Skeletal muscle cell (primary cell): ENCODE results near the gene TMEM158.

ENCODE experiments used
- DNase-seq: peaks from one replicate; pipeline ENCODE4 v3.0.0-alpha.2; 2010; ENCODE audit warnings: low read depth
- H3K4me3 ChIP-seq: 2 replicates; pipeline ENCODE4 v1.5.1; 2011; ENCODE audit warnings: low read depth, mild to moderate bottlenecking, control low read depth, low read length, moderate library complexity

The TMEM158 gene

GRCh38 chr3:45209526-45209925 lies 16.6 kb downstream of the TMEM158 start:
- H3K4me3 ChIP-seq, result no peak overlapping the region
- DNase-seq, result no peak

GRCh38 chr3:45208586-45208985 lies 17.5 kb downstream of the TMEM158 start:
- DNase-seq, result no peak
- H3K4me3 ChIP-seq, result no peak overlapping the region

GRCh38 chr3:45207446-45207845 lies 18.6 kb downstream of the TMEM158 start:
- no peak overlapping the region for H3K4me3 ChIP-seq
- no peak for DNase-seq

- H3K4me3 ChIP-seq, result no peak overlapping the region
- DNase-seq, result no peak
Measured at GRCh38 chr3:45205126-45205525, 21.0 kb downstream of the TMEM158 start.

GRCh38 chr3:45204136-45204535 lies 22.0 kb downstream of the TMEM158 start:
- DNase-seq, result no peak

GRCh38 chr3:45199837-45200648 lies 26.0 kb downstream of the TMEM158 start:
- H3K4me3 ChIP-seq, result no peak overlapping the region
- DNase-seq, result peak; percentile 53

More at GRCh38 chr3:45204136-45204535, 22.0 kb downstream of the TMEM158 start:
- H3K4me3 ChIP-seq, result no peak overlapping the region

- no peak overlapping the region for H3K4me3 ChIP-seq
- no peak for DNase-seq
Measured at GRCh38 chr3:45198264-45199260, 27.5 kb downstream of the TMEM158 start.

GRCh38 chr3:45194791-45195190 lies 31.3 kb downstream of the TMEM158 start:
- no peak overlapping the region for H3K4me3 ChIP-seq
- DNase-seq, result no peak

- DNase-seq, result no peak
- H3K4me3 ChIP-seq, result no peak overlapping the region
Measured at GRCh38 chr3:45191924-45192417, 34.1 kb downstream of the TMEM158 start.

GRCh38 chr3:45191424-45191823 lies 34.7 kb downstream of the TMEM158 start:
- DNase-seq, result no peak
- no peak overlapping the region for H3K4me3 ChIP-seq

- no peak overlapping the region for H3K4me3 ChIP-seq
- DNase-seq, result no peak
Measured at GRCh38 chr3:45188719-45189659, 37.1 kb downstream of the TMEM158 start.

- no peak for DNase-seq
- no peak overlapping the region for H3K4me3 ChIP-seq
Measured at GRCh38 chr3:45187694-45188141, 38.4 kb downstream of the TMEM158 start.

GRCh38 chr3:45186871-45187270 lies 39.2 kb downstream of the TMEM158 start:
- DNase-seq, result no peak
- no peak overlapping the region for H3K4me3 ChIP-seq

- no peak overlapping the region for H3K4me3 ChIP-seq
- DNase-seq, result no peak
Measured at GRCh38 chr3:45185461-45185860, 40.6 kb downstream of the TMEM158 start.

- no peak for DNase-seq
- no peak overlapping the region for H3K4me3 ChIP-seq
Measured at GRCh38 chr3:45185052-45185451, 41.0 kb downstream of the TMEM158 start.

- H3K4me3 ChIP-seq, result no peak overlapping the region
- no peak for DNase-seq
Measured at GRCh38 chr3:45183872-45184262, 42.2 kb downstream of the TMEM158 start.

GRCh38 chr3:45182915-45183871 lies 42.9 kb downstream of the TMEM158 start:
- peak; percentile 72 for DNase-seq
- H3K4me3 ChIP-seq, result no peak overlapping the region

GRCh38 chr3:45181496-45181895 lies 44.6 kb downstream of the TMEM158 start:
- H3K4me3 ChIP-seq, result no peak overlapping the region
- no peak for DNase-seq
